ENCODE data around the gene WNT5B. TPM values are rescaled to one million over a fixed set of nuclear protein-coding genes. Genes with fewer than 3 reads are reported as not detected.

Gene WNT5B
- total and polyA plus RNA-seq, 9 of the 15 experiments (the other 6 are each of a cell fraction or from before 2014, with no cell fraction given): 0.42 to 16.8 (median 5.4) TPM

- TF ChIP-seq NONO (IDR thresholded peaks at IDR 0.05; ENCODE audit: low read depth in 2 of 2, low read length in 1 of 2) (no peak), MAFK (IDR thresholded peaks at IDR 0.05; ENCODE audit: low read length) (no peak), ATF2 (CRISPR knock-in tag; IDR thresholded peaks at IDR 0.05) (no peak), E2F5 (CRISPR knock-in tag; IDR thresholded peaks at IDR 0.05) (no peak), UBTF (IDR thresholded peaks at IDR 0.05; ENCODE audit: borderline replicate concordance in 1 of 2, low read depth in 2 of 2, low read length in 2 of 2) (peak in 1 of 2 experiments; percentile 5; a peak in 1 of 4 replicates), CREB3 (tag; conservative IDR thresholded peaks at IDR 0.05; ENCODE audit: low read depth) (no peak), FUS (optimal IDR thresholded peaks at IDR 0.05; ENCODE audit: low read depth, low read length) (no peak), RB1 (IDR thresholded peaks at IDR 0.05; ENCODE audit: low read depth) (no peak), KLF1 (tag; IDR thresholded peaks at IDR 0.05) (no peak), SMARCE1 (IDR thresholded peaks at IDR 0.05) (no peak), ZBTB9 (CRISPR knock-in tag; IDR thresholded peaks at IDR 0.05) (no peak), ZNF121 (CRISPR knock-in tag; conservative IDR thresholded peaks at IDR 0.05) (no peak), ZBED1 (IDR thresholded peaks at IDR 0.05) (no peak), ZNF165 (CRISPR knock-in tag; IDR thresholded peaks at IDR 0.05; ENCODE audit: borderline replicate concordance) (no peak), ARHGAP35 (IDR thresholded peaks at IDR 0.05; ENCODE audit: partially characterized antibody) (no peak), FOXO4 (CRISPR knock-in tag; IDR thresholded peaks at IDR 0.05) (no peak)
Observed at GRCh38 chr12:1593174-1594005, 35.6 kb upstream of the WNT5B start (continued).

Data from K562 (cell line).